Mesenchymal stem cell (in vitro differentiated cells and primary cell): ENCODE results near the gene PRR15.
A peak's percentile ranks its signal among the peaks of the same experiment; 100 is the strongest.

Source experiments
- DNase-seq: peaks from one replicate; pipeline ENCODE4 v3.0.0-alpha.2; 2013
- H2AFZ ChIP-seq: one replicate; pipeline ENCODE4 v1.6.1; 2013; ENCODE audit warnings: low read depth, mild to moderate bottlenecking, control low read depth, inconsistent platforms, low read length, moderate library complexity
- H2AK5ac ChIP-seq: 2 replicates; pipeline ENCODE4 v1.6.1; 2013; ENCODE audit warnings: low read length, moderate library complexity, mild to moderate bottlenecking, inconsistent platforms; ENCODE audit not compliant: severe bottlenecking
- H2BK120ac ChIP-seq: one replicate; pipeline ENCODE4 v1.6.1; 2013; ENCODE audit warnings: low read depth, mild to moderate bottlenecking, inconsistent platforms, low read length, moderate library complexity
- H2BK12ac ChIP-seq, 2 experiments: one replicate each; pipeline ENCODE4 v1.6.1; 2013; ENCODE audit warnings: inconsistent platforms in 2 of 2, low read length in 2 of 2, mild to moderate bottlenecking in 2 of 2, moderate library complexity in 2 of 2, control low read depth in 1 of 2
- H2BK15ac ChIP-seq: one replicate; pipeline ENCODE4 v1.6.1; 2013; ENCODE audit warnings: mild to moderate bottlenecking, low read depth, inconsistent platforms; ENCODE audit not compliant: poor library complexity, severe bottlenecking
- H2BK5ac ChIP-seq: 2 replicates; pipeline ENCODE4 v1.6.1; 2013; ENCODE audit warnings: low read depth, mild to moderate bottlenecking, low read length, control low read depth, inconsistent platforms; ENCODE audit not compliant: poor library complexity, severe bottlenecking
- H3K14ac ChIP-seq, 2 experiments: one replicate each; pipeline ENCODE4 v1.6.1; 2013; ENCODE audit warnings: inconsistent platforms in 2 of 2, low read length in 2 of 2, control low read depth in 1 of 2, mild to moderate bottlenecking in 1 of 2, moderate library complexity in 1 of 2
- H3K18ac ChIP-seq, 2 experiments: one replicate each; pipeline ENCODE4 v1.6.1; 2013; ENCODE audit warnings: inconsistent platforms in 2 of 2, low read length in 2 of 2, control low read depth in 1 of 2, low read depth in 1 of 2, mild to moderate bottlenecking in 1 of 2
- H3K23ac ChIP-seq, 2 experiments: one replicate each; pipeline ENCODE4 v1.6.1; 2013; ENCODE audit warnings: inconsistent platforms in 2 of 2, low read length in 2 of 2, mild to moderate bottlenecking in 2 of 2, moderate library complexity in 2 of 2, control low read depth in 1 of 2
- H3K27ac ChIP-seq: 2 replicates; pipeline ENCODE4 v1.5.1; 2013; ENCODE audit warnings: mild to moderate bottlenecking, moderate library complexity, low read length, control low read depth, inconsistent platforms; ENCODE audit not compliant: poor library complexity, severe bottlenecking
- H3K27me3 ChIP-seq, 2 experiments: 2 replicates each; pipeline versions ENCODE4 v1.6.1 to v1.7.0; 2013; ENCODE audit warnings: low read length in 2 of 2, mild to moderate bottlenecking in 2 of 2, moderate library complexity in 2 of 2, control low read depth in 1 of 2, inconsistent platforms in 1 of 2; ENCODE audit not compliant: control insufficient read depth in 1 of 2, insufficient read depth in 1 of 2
- H3K36me3 ChIP-seq, 2 experiments: 2 replicates each; pipeline versions ENCODE4 v1.6.1 to v1.7.0; 2013; ENCODE audit warnings: low read length in 2 of 2, control low read depth in 1 of 2, inconsistent platforms in 1 of 2, low read depth in 1 of 2, mild to moderate bottlenecking in 1 of 2; ENCODE audit not compliant: insufficient read depth in 2 of 2, control insufficient read depth in 1 of 2
- H3K4ac ChIP-seq, 2 experiments: one replicate each; pipeline ENCODE4 v1.6.1; 2013; ENCODE audit warnings: inconsistent platforms in 2 of 2, low read length in 2 of 2, mild to moderate bottlenecking in 2 of 2, moderate library complexity in 2 of 2, control low read depth in 1 of 2, low read depth in 1 of 2
- H3K4me1 ChIP-seq: 2 replicates; pipeline ENCODE4 v1.6.1; 2013; ENCODE audit warnings: low read depth, low read length, control low read depth; ENCODE audit not compliant: control insufficient read depth, insufficient read depth
- H3K4me2 ChIP-seq: 2 replicates; pipeline ENCODE4 v1.6.1; 2013; ENCODE audit warnings: low read length, mild to moderate bottlenecking, inconsistent platforms; ENCODE audit not compliant: poor library complexity, severe bottlenecking
- H3K4me3 ChIP-seq, 2 experiments: 2 replicates each; pipeline versions ENCODE4 v1.5.1 to v1.7.0; 2013; ENCODE audit warnings: low read length in 2 of 2, mild to moderate bottlenecking in 2 of 2, control low read depth in 1 of 2, low read depth in 1 of 2; ENCODE audit not compliant: insufficient read depth in 1 of 2
- H3K79me1 ChIP-seq: replicated peaks from 2 replicates; pipeline ENCODE4 v1.6.1; 2013; ENCODE audit warnings: mild to moderate bottlenecking, control low read depth, low read length, inconsistent platforms; ENCODE audit not compliant: poor library complexity, severe bottlenecking
- H3K9ac ChIP-seq: 2 replicates; pipeline ENCODE4 v1.7.0; 2013; ENCODE audit warnings: mild to moderate bottlenecking, low read length, moderate library complexity
- H3K9me3 ChIP-seq: 2 replicates; pipeline ENCODE4 v1.7.0; 2013; ENCODE audit warnings: mild to moderate bottlenecking, low read length; ENCODE audit not compliant: control insufficient read depth
- H4K8ac ChIP-seq: one replicate; pipeline ENCODE4 v1.6.1; 2013; ENCODE audit warnings: inconsistent platforms, mild to moderate bottlenecking, low read length, moderate library complexity
- H4K91ac ChIP-seq: one replicate; pipeline ENCODE4 v1.6.1; 2013; ENCODE audit warnings: mild to moderate bottlenecking, low read length, inconsistent platforms
- WGBS: methylation state at CpG from one replicate; pipeline ENCODE4 v1.1.7; 2013; ENCODE audit warnings: mixed read lengths; 5-methylcytosine and 5-hydroxymethylcytosine counted together

Gene PRR15

DNA sequence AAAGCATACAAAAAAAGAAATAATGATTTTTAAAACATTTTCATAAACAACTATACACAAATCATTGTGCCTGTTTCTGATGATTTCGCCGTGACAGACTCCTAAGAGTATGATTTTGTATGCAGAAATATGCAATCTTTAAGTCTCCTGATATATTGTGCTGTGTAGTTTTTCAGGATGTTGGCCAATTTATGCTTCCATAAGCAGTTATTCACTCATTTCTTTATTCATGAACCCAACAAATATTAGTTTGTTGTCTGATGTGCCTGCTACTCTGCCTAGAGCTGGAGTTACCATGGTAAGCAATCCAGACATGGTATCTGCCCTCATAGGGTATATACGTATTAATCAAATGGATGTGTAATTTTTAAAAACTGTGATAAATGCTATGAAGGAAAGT, 40.4 kb downstream of the PRR15 start:
- Histone ChIP-seq H3K4ac (no peak overlapping the region), H3K9me3 (no peaks in the 10 kb centered on the region), H2BK5ac (no peak overlapping the region), H2AFZ (no peak overlapping the region), H3K36me3 (no peaks in the 10 kb centered on the region), H2BK15ac (no peak overlapping the region), H2BK120ac (no peak overlapping the region), H3K27ac (no peak overlapping the region), H3K4me2 (no peak overlapping the region), H2AK5ac (no peak overlapping the region), H3K79me1 (no peaks in the 10 kb centered on the region), H3K4me3 (no peak overlapping the region), H3K9ac (no peak overlapping the region), H3K14ac (no peak overlapping the region), H3K27me3 (peaks cover 0 to 4% of the 10 kb centered on the region in 2 experiments), H4K8ac (no peak overlapping the region), H4K91ac (no peak overlapping the region), H3K23ac (no peak overlapping the region), H3K18ac (no peak overlapping the region), H3K4me1 (peaks cover 2% of the 10 kb centered on the region), H2BK12ac (no peak overlapping the region)
- 98% methylated on average over 1 of the region's 3 CpGs for WGBS
- DNase-seq = no peak

DNA sequence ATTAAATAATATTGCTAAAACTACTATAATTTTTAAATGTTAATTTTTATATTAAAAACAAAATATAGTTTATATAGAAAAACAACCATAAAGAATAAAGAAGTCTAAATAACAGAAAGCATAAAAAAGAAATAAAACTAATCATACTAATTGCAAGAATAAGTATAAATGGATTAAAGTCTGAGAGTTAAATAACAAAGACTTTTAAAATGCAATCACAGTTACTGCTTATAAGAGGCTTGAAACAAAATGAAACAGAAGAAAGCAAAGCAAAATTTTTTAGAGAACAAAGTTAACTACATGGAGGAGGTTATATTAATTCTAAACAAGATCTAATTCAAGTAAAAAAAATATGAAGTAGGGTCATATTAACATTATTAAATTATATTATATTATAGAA, 41.1 kb downstream of the PRR15 start:
- H4K91ac ChIP-seq = no peak overlapping the region
- H2BK12ac ChIP-seq = no peak overlapping the region
- H3K23ac ChIP-seq = no peak overlapping the region
- no peaks in the 10 kb centered on the region for H3K36me3 ChIP-seq
- H3K14ac ChIP-seq = no peak overlapping the region
- no peak overlapping the region for H3K4me2 ChIP-seq
- no peak overlapping the region for H3K4ac ChIP-seq
- no peaks in the 10 kb centered on the region for H3K79me1 ChIP-seq
- no peak overlapping the region for H2BK120ac ChIP-seq
- no peak overlapping the region for H2BK15ac ChIP-seq
- H3K18ac ChIP-seq = no peak overlapping the region
- no peaks in the 10 kb centered on the region for H3K9me3 ChIP-seq
- H4K8ac ChIP-seq = no peak overlapping the region
- no peak overlapping the region for H3K9ac ChIP-seq
- no peak overlapping the region for H2BK5ac ChIP-seq
- H2AFZ ChIP-seq = no peak overlapping the region
- H3K4me1 ChIP-seq = peaks cover 2% of the 10 kb centered on the region
- H3K27ac ChIP-seq = no peak overlapping the region
- no peak for DNase-seq
- no peak overlapping the region for H2AK5ac ChIP-seq
- no peak overlapping the region for H3K4me3 ChIP-seq
- peaks cover 0 to 3% of the 10 kb centered on the region in 2 experiments for H3K27me3 ChIP-seq

- Histone ChIP-seq H4K91ac (no peak overlapping the region), H3K79me1 (no peaks in the 10 kb centered on the region), H3K4ac (no peak overlapping the region), H3K9me3 (no peaks in the 10 kb centered on the region), H2BK15ac (no peak overlapping the region), H3K14ac (no peak overlapping the region), H3K4me1 (peaks cover 2% of the 10 kb centered on the region), H3K23ac (no peak overlapping the region), H2BK12ac (peak overlapping the region in 1 of 2 experiments; percentile 35), H3K18ac (no peak overlapping the region), H2AFZ (no peak overlapping the region), H3K4me3 (peak overlapping the region in 1 of 2 experiments; percentile 29), H4K8ac (no peak overlapping the region), H3K27ac (no peak overlapping the region), H3K36me3 (no peaks in the 10 kb centered on the region), H3K9ac (peak overlapping the region; percentile 63), H3K4me2 (no peak overlapping the region), H3K27me3 (no peaks in the 10 kb centered on the region), H2BK5ac (no peak overlapping the region), H2AK5ac (no peak overlapping the region), H2BK120ac (peak overlapping the region; percentile 19)
- peak; percentile 5 for DNase-seq
- WGBS = 93% methylated on average over 3 of the region's 3 CpGs
These were observed 42.0 kb downstream of the PRR15 start for GRCh38 chr7:29605671-29606070.

DNA sequence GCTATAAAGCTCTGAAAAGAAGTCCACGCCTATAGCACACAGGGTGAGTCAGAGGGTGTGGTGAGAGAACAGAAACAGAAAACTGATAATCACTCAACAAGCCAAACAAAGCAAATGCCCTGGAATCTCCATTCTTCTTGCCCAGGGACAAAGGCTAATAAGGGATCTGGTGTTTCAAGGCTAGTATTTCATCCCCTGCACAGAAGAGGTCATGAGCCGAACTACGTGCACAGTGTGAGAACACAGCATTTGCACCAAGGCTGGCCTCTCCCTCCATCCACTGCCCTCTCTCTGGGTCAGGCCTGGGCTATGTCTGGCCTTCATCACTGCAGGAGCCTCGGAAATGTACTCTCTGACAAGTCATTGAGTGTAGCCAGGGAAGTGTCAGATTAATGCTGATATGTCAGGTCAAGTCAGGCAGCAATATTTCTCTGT, 42.7 kb downstream of the PRR15 start:
- Histone ChIP-seq H3K4ac (no peak overlapping the region), H2AFZ (no peak overlapping the region), H3K4me2 (no peak overlapping the region), H4K91ac (no peak overlapping the region), H2BK15ac (no peak overlapping the region), H3K4me3 (no peak overlapping the region), H2BK5ac (no peak overlapping the region), H2BK12ac (no peak overlapping the region), H3K9ac (peak overlapping the region; percentile 6), H2BK120ac (no peak overlapping the region), H3K27me3 (no peaks in the 10 kb centered on the region), H4K8ac (no peak overlapping the region), H3K79me1 (no peaks in the 10 kb centered on the region), H3K4me1 (peaks cover 2% of the 10 kb centered on the region), H3K18ac (peak overlapping the region in 1 of 2 experiments; percentile 11), H3K23ac (no peak overlapping the region), H3K14ac (no peak overlapping the region), H3K36me3 (no peaks in the 10 kb centered on the region), H2AK5ac (no peak overlapping the region), H3K27ac (no peak overlapping the region), H3K9me3 (no peaks in the 10 kb centered on the region)
- WGBS = 5% methylated on average over 4 of the region's 4 CpGs
- peak; percentile 75 for DNase-seq
